Kidney epithelial cell (primary cell): Measurements from ENCODE around the gene CCT7. TPM values are rescaled to one million over a fixed set of nuclear protein-coding genes. Genes with fewer than 3 reads are reported as not detected.

Source experiments
- DNase-seq: peaks from one replicate; pipeline ENCODE4 v3.0.0-alpha.2; 2010; ENCODE audit warnings: low read depth
- H3K27me3 ChIP-seq: 2 replicates; pipeline ENCODE4 v1.6.0; 2011; ENCODE audit warnings: low read length; ENCODE audit not compliant: control insufficient read depth, insufficient read depth
- H3K36me3 ChIP-seq: 2 replicates; pipeline ENCODE4 v1.5.1; 2011; ENCODE audit warnings: low read length; ENCODE audit not compliant: control insufficient read depth, insufficient read depth
- H3K4me3 ChIP-seq: 2 replicates; pipeline ENCODE4 v1.5.1; 2011; ENCODE audit warnings: low read depth, mild to moderate bottlenecking, control low read depth, low read length
- CTCF ChIP-seq: IDR thresholded peaks from 2 replicates; pipeline ENCODE4 v1.5.1; 2011; ENCODE audit warnings: mild to moderate bottlenecking, moderate library complexity, low read length, control low read depth, inconsistent platforms; ENCODE audit not compliant: insufficient read depth, poor library complexity, severe bottlenecking
- total RNA-seq: library from RNA; depleted of rRNA; stranded (reverse); fragments of >200 nt; gene quantifications from 2 replicates; pipeline ENCODE4 v1.2.3, GENCODE V29; 2015

CCT7 gene
- total RNA-seq, 1 donor from 2014 or later: 277 TPM

- H3K36me3 ChIP-seq: peaks cover 13% of the 10 kb centered on the region
- no peak for DNase-seq
- H3K4me3 ChIP-seq: no peak overlapping the region
- H3K27me3 ChIP-seq: no peaks in the 10 kb centered on the region
- TF ChIP-seq CTCF: no peak
Measured at GRCh38 chr2:73255007-73255644, 21.0 kb downstream of the CCT7 start.

- no peak for DNase-seq
- no peak for TF ChIP-seq CTCF
- Histone ChIP-seq H3K36me3 (peaks cover 9% of the 10 kb centered on the region), H3K27me3 (no peaks in the 10 kb centered on the region), H3K4me3 (no peak overlapping the region)
Measured at GRCh38 chr2:73255907-73256617, 22.0 kb downstream of the CCT7 start.

GRCh38 chr2:73256618-73256922, 22.5 kb downstream of the CCT7 start:
- peaks cover 9% of the 10 kb centered on the region for H3K36me3 ChIP-seq
- TF ChIP-seq CTCF: no peak
- H3K4me3 ChIP-seq: no peak overlapping the region
- no peaks in the 10 kb centered on the region for H3K27me3 ChIP-seq
- no peak for DNase-seq

GRCh38 chr2:73257021-73257420, 22.9 kb downstream of the CCT7 start:
- no peak for TF ChIP-seq CTCF
- no peak for DNase-seq
- Histone ChIP-seq H3K27me3 (no peaks in the 10 kb centered on the region), H3K36me3 (peaks cover 7% of the 10 kb centered on the region), H3K4me3 (no peak overlapping the region)

GRCh38 chr2:73257425-73258125, 23.5 kb downstream of the CCT7 start:
- no peaks in the 10 kb centered on the region for H3K27me3 ChIP-seq
- peaks cover 7% of the 10 kb centered on the region for H3K36me3 ChIP-seq
- DNase-seq: no peak
- no peak overlapping the region for H3K4me3 ChIP-seq
- TF ChIP-seq CTCF: no peak
